ENCODE results near the gene IFFO2.
A peak's percentile ranks its signal among the peaks of the same experiment; 100 is the strongest.

The IFFO2 gene

DNA sequence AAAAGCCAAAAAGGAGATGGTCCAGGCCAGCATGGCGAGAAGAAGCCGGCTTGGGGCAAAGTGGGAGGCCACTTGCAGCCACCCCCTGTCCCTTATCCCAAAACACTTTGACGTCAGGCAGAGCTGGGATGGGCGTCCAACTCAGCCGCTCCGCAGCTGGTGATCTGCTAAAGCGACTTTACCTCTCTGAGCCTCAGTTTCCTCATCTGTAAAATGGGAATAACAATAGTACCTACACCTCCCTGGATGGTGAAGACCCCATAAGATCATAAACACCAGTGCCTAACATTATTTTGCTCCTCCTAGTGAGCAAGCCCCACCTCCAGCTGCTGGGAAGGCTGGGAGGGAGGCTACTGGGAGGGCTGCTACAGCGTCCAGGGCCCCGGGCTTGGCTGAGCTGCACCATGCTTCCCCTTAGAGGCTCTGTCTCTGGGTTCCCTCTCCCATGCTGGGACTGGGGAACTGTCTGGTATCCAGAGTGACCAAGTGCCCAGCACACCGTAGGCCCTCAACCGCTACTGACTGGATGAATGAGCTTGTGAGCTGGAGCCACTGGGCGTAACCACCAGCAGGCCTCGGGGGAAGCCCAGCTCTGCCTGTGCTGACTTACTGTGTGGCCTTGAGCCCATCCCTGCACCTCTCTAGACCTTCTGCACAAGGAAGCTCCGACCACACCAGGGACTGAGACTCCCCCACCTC is 18.3 kb downstream of the IFFO2 start:
- ATAC-seq: peak; percentile 8; the same call in 1 of the 3 replicates
- TF ChIP-seq TOX (CRISPR knock-in tag; IDR thresholded peaks at IDR 0.05; ENCODE audit: borderline replicate concordance) (no peak), ESRRG (CRISPR knock-in tag; IDR thresholded peaks at IDR 0.05) (no peak), SNAI2 (CRISPR knock-in tag; IDR thresholded peaks at IDR 0.05) (no peak), BACH2 (CRISPR knock-in tag; IDR thresholded peaks at IDR 0.05; ENCODE audit: borderline replicate concordance) (no peak), GLIS3 (CRISPR knock-in tag; IDR thresholded peaks at IDR 0.05) (no peak), ZC3H10 (CRISPR knock-in tag; IDR thresholded peaks at IDR 0.05) (no peak), CSDC2 (CRISPR knock-in tag; IDR thresholded peaks at IDR 0.05) (no peak), ZNF565 (CRISPR knock-in tag; conservative IDR thresholded peaks at IDR 0.05; ENCODE audit: low read depth) (no peak), ZNF8 (CRISPR knock-in tag; IDR thresholded peaks at IDR 0.05) (no peak), ZFP30 (CRISPR knock-in tag; IDR thresholded peaks at IDR 0.05) (no peak), ZFP3 (CRISPR knock-in tag; IDR thresholded peaks at IDR 0.05) (no peak), PPARA (CRISPR knock-in tag; IDR thresholded peaks at IDR 0.05; ENCODE audit: borderline replicate concordance) (no peak)
- TF ChIP-seq, protein P1, sequence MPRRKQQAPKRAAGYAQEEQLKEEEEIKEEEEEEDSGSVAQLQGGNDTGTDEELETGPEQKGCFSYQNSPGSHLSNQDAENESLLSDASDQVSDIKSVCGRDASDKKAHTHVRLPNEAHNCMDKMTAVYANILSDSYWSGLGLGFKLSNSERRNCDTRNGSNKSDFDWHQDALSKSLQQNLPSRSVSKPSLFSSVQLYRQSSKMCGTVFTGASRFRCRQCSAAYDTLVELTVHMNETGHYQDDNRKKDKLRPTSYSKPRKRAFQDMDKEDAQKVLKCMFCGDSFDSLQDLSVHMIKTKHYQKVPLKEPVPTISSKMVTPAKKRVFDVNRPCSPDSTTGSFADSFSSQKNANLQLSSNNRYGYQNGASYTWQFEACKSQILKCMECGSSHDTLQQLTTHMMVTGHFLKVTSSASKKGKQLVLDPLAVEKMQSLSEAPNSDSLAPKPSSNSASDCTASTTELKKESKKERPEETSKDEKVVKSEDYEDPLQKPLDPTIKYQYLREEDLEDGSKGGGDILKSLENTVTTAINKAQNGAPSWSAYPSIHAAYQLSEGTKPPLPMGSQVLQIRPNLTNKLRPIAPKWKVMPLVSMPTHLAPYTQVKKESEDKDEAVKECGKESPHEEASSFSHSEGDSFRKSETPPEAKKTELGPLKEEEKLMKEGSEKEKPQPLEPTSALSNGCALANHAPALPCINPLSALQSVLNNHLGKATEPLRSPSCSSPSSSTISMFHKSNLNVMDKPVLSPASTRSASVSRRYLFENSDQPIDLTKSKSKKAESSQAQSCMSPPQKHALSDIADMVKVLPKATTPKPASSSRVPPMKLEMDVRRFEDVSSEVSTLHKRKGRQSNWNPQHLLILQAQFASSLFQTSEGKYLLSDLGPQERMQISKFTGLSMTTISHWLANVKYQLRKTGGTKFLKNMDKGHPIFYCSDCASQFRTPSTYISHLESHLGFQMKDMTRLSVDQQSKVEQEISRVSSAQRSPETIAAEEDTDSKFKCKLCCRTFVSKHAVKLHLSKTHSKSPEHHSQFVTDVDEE (CRISPR knock-in tag; IDR thresholded peaks at IDR 0.05): no peak
- TF ChIP-seq, protein P2, sequence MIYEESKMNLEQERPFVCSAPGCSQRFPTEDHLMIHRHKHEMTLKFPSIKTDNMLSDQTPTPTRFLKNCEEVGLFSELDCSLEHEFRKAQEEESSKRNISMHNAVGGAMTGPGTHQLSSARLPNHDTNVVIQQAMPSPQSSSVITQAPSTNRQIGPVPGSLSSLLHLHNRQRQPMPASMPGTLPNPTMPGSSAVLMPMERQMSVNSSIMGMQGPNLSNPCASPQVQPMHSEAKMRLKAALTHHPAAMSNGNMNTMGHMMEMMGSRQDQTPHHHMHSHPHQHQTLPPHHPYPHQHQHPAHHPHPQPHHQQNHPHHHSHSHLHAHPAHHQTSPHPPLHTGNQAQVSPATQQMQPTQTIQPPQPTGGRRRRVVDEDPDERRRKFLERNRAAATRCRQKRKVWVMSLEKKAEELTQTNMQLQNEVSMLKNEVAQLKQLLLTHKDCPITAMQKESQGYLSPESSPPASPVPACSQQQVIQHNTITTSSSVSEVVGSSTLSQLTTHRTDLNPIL (CRISPR knock-in tag; IDR thresholded peaks at IDR 0.05; ENCODE audit: low read depth): no peak
- TF ChIP-seq, protein P3, sequence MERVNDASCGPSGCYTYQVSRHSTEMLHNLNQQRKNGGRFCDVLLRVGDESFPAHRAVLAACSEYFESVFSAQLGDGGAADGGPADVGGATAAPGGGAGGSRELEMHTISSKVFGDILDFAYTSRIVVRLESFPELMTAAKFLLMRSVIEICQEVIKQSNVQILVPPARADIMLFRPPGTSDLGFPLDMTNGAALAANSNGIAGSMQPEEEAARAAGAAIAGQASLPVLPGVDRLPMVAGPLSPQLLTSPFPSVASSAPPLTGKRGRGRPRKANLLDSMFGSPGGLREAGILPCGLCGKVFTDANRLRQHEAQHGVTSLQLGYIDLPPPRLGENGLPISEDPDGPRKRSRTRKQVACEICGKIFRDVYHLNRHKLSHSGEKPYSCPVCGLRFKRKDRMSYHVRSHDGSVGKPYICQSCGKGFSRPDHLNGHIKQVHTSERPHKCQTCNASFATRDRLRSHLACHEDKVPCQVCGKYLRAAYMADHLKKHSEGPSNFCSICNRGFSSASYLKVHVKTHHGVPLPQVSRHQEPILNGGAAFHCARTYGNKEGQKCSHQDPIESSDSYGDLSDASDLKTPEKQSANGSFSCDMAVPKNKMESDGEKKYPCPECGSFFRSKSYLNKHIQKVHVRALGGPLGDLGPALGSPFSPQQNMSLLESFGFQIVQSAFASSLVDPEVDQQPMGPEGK (CRISPR knock-in tag; IDR thresholded peaks at IDR 0.05; ENCODE audit: borderline replicate concordance): no peak
- TF ChIP-seq, protein P4, sequence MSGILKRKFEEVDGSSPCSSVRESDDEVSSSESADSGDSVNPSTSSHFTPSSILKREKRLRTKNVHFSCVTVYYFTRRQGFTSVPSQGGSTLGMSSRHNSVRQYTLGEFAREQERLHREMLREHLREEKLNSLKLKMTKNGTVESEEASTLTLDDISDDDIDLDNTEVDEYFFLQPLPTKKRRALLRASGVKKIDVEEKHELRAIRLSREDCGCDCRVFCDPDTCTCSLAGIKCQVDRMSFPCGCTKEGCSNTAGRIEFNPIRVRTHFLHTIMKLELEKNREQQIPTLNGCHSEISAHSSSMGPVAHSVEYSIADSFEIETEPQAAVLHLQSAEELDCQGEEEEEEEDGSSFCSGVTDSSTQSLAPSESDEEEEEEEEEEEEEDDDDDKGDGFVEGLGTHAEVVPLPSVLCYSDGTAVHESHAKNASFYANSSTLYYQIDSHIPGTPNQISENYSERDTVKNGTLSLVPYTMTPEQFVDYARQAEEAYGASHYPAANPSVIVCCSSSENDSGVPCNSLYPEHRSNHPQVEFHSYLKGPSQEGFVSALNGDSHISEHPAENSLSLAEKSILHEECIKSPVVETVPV (CRISPR knock-in tag; IDR thresholded peaks at IDR 0.05): no peak

DNA sequence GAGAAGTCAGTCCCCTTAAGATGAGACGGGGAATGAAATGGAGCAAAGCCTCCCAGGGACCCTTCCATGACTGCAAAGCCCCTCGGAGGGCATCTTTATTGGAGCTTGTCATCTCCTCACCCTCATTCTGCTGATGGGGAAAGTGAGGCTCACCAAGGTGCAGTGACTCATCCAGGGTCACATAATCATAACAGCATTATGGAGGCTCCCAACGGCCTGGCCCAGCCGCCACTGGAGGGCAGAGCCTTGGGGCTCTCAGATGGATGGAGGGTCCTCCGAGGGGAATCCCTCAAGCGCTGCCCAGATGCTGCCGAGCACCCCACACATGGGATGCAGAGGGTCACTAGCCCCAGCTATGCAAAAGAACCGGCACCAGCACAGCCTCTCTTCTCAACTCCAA is 18.9 kb downstream of the IFFO2 start:
- TF ChIP-seq TOX (CRISPR knock-in tag; IDR thresholded peaks at IDR 0.05; ENCODE audit: borderline replicate concordance) (no peak), CSDC2 (CRISPR knock-in tag; IDR thresholded peaks at IDR 0.05) (no peak), ISL1 (CRISPR knock-in tag; IDR thresholded peaks at IDR 0.05) (no peak), TCF4 (CRISPR knock-in tag; IDR thresholded peaks at IDR 0.05; ENCODE audit: borderline replicate concordance) (no peak), ARNTL (CRISPR knock-in tag; IDR thresholded peaks at IDR 0.05; ENCODE audit: borderline replicate concordance, low read depth) (no peak), ESRRG (CRISPR knock-in tag; IDR thresholded peaks at IDR 0.05) (no peak), OSR1 (CRISPR knock-in tag; IDR thresholded peaks at IDR 0.05) (no peak), ZNF565 (CRISPR knock-in tag; conservative IDR thresholded peaks at IDR 0.05; ENCODE audit: low read depth) (no peak), BACH2 (CRISPR knock-in tag; IDR thresholded peaks at IDR 0.05; ENCODE audit: borderline replicate concordance) (no peak), SNAI2 (CRISPR knock-in tag; IDR thresholded peaks at IDR 0.05) (no peak), GLIS3 (CRISPR knock-in tag; IDR thresholded peaks at IDR 0.05) (no peak), ZNF70 (CRISPR knock-in tag; IDR thresholded peaks at IDR 0.05) (no peak), ZC3H10 (CRISPR knock-in tag; IDR thresholded peaks at IDR 0.05) (no peak)
- TF ChIP-seq, protein P1 (CRISPR knock-in tag; IDR thresholded peaks at IDR 0.05): no peak
- ATAC-seq: no peak
